OCI-LY3 (cell line): Measurements from ENCODE around the gene MAP6.

Experiments used
- H2AFZ ChIP-seq: fragments of 200-600, 300-600 bp; shearing (Covaris generic); 2 replicates; pipeline ENCODE4 v1.6.0; 2014; ENCODE audit warnings: antibody characterized with exemption, low read depth, low read length
- H3K27ac ChIP-seq: fragments of 200-600, 300-600 bp; sonication (generic); 2 replicates; pipeline ENCODE4 v1.5.1; 2014; ENCODE audit warnings: mild to moderate bottlenecking, low read length, moderate library complexity, mixed read lengths
- H3K27me3 ChIP-seq: fragments of 200-600, 300-600 bp; sonication (generic); 2 replicates; pipeline ENCODE4 v1.6.1; 2014; ENCODE audit warnings: low read depth, low read length, mixed read lengths
- H3K36me3 ChIP-seq: fragments of 200-600, 300-600 bp; sonication (generic); replicated peaks from 2 replicates; pipeline ENCODE3; 2014; ENCODE audit warnings: low read depth, low read length, mixed read lengths
- H3K4me1 ChIP-seq: fragments of 300-600, 200-600 bp; sonication (generic); 2 replicates; pipeline ENCODE4 v1.6.1; 2014; ENCODE audit warnings: low read length, mixed read lengths
- H3K4me2 ChIP-seq: fragments of 200-600, 300-600 bp; sonication (generic); 2 replicates; pipeline ENCODE4 v1.6.1; 2014; ENCODE audit warnings: low read length, mixed read lengths
- H3K4me3 ChIP-seq: fragments of 300-600, 200-600 bp; sonication (generic); 2 replicates; pipeline ENCODE4 v1.5.1; 2014; ENCODE audit warnings: antibody characterized with exemption, mild to moderate bottlenecking, low read length, moderate library complexity
- H3K79me2 ChIP-seq: fragments of 300-600, 200-600 bp; shearing (Covaris generic); 2 replicates; pipeline ENCODE4 v1.6.1; 2014; ENCODE audit warnings: mild to moderate bottlenecking, low read length, mixed read lengths
- H3K9ac ChIP-seq: fragments of 300-600, 200-600 bp; shearing (Covaris generic); 2 replicates; pipeline ENCODE4 v1.6.0; 2014; ENCODE audit warnings: mild to moderate bottlenecking, low read length, moderate library complexity
- H3K9me3 ChIP-seq: fragments of 200-600, 300-600 bp; shearing (Covaris generic); 2 replicates; pipeline ENCODE4 v1.6.1; 2014; ENCODE audit warnings: low read length, mixed read lengths; ENCODE audit not compliant: insufficient read depth
- H4K20me1 ChIP-seq: fragments of 200-600, 300-600 bp; sonication (generic); 2 replicates; pipeline ENCODE4 v1.6.1; 2016; ENCODE audit warnings: low read length, mixed read lengths; ENCODE audit not compliant: insufficient read depth
- CTCF ChIP-seq: fragments of 200-600, 300-600 bp; sonication (generic); IDR thresholded peaks from 2 replicates; pipeline ENCODE4 v1.5.1; 2014; ENCODE audit warnings: antibody characterized with exemption, low read length, low read depth
- EZH2phosphoT487 ChIP-seq: fragments of 200-600 bp; shearing (Covaris generic); IDR thresholded peaks from 2 replicates; pipeline ENCODE4 v1.6.1; 2018; ENCODE audit warnings: antibody characterized with exemption, mixed run types, low read depth

Gene MAP6

GRCh38 chr11:75652936-75653335 lies 15.9 kb downstream of the MAP6 start:
- Histone ChIP-seq H4K20me1 (no peaks in the 10 kb centered on the region), H3K79me2 (no peaks in the 10 kb centered on the region), H3K9ac (no peak overlapping the region), H2AFZ (no peak overlapping the region), H3K4me1 (peaks cover 13% of the 10 kb centered on the region), H3K4me3 (no peak overlapping the region), H3K9me3 (no peaks in the 10 kb centered on the region), H3K27me3 (no peaks in the 10 kb centered on the region), H3K27ac (no peak overlapping the region), H3K4me2 (no peak overlapping the region), H3K36me3 (no peaks in the 10 kb centered on the region)
- TF ChIP-seq CTCF (no peak), EZH2phosphoT487 (no peak)

- Histone ChIP-seq H3K4me2 (no peak overlapping the region), H3K4me1 (peaks cover 13% of the 10 kb centered on the region), H3K9ac (no peak overlapping the region), H3K27ac (no peak overlapping the region), H3K36me3 (no peaks in the 10 kb centered on the region), H3K9me3 (no peaks in the 10 kb centered on the region), H2AFZ (no peak overlapping the region), H3K79me2 (no peaks in the 10 kb centered on the region), H4K20me1 (no peaks in the 10 kb centered on the region), H3K4me3 (no peak overlapping the region), H3K27me3 (no peaks in the 10 kb centered on the region)
- TF ChIP-seq EZH2phosphoT487 (no peak), CTCF (no peak)
Observed at GRCh38 chr11:75651218-75651617, 17.6 kb downstream of the MAP6 start.

GRCh38 chr11:75650167-75650723 lies 18.6 kb downstream of the MAP6 start:
- Histone ChIP-seq H3K4me3 (no peak overlapping the region), H4K20me1 (no peaks in the 10 kb centered on the region), H3K4me1 (peaks cover 13% of the 10 kb centered on the region), H3K4me2 (no peak overlapping the region), H3K9ac (no peak overlapping the region), H3K79me2 (no peaks in the 10 kb centered on the region), H3K27me3 (no peaks in the 10 kb centered on the region), H2AFZ (no peak overlapping the region), H3K36me3 (no peaks in the 10 kb centered on the region), H3K9me3 (no peaks in the 10 kb centered on the region), H3K27ac (no peak overlapping the region)
- TF ChIP-seq CTCF (no peak), EZH2phosphoT487 (no peak)

GRCh38 chr11:75644946-75645345 lies 23.9 kb downstream of the MAP6 start:
- Histone ChIP-seq H3K27me3 (no peaks in the 10 kb centered on the region), H3K9ac (no peak overlapping the region), H3K4me3 (no peak overlapping the region), H3K79me2 (no peaks in the 10 kb centered on the region), H3K27ac (no peak overlapping the region), H4K20me1 (no peaks in the 10 kb centered on the region), H3K4me2 (no peak overlapping the region), H3K4me1 (peaks cover 4% of the 10 kb centered on the region), H3K9me3 (no peaks in the 10 kb centered on the region), H3K36me3 (no peaks in the 10 kb centered on the region), H2AFZ (no peak overlapping the region)
- TF ChIP-seq CTCF (no peak), EZH2phosphoT487 (no peak)
